Endometrium (tissue), 2 donors: Measurements from ENCODE around the gene CHST7.

ENCODE experiments used
- FAIRE-seq: peaks from 2 replicates; lab custom pipeline; 2012; peaks lifted over from hg19 to GRCh38; lab: Jason Lieb, UNC
- donor health status: control.
- donor health status: control.

The CHST7 gene

GRCh38 chrX:46573892-46574773 is 568 bp downstream of the CHST7 start:
- FAIRE-seq = no peak

DNA sequence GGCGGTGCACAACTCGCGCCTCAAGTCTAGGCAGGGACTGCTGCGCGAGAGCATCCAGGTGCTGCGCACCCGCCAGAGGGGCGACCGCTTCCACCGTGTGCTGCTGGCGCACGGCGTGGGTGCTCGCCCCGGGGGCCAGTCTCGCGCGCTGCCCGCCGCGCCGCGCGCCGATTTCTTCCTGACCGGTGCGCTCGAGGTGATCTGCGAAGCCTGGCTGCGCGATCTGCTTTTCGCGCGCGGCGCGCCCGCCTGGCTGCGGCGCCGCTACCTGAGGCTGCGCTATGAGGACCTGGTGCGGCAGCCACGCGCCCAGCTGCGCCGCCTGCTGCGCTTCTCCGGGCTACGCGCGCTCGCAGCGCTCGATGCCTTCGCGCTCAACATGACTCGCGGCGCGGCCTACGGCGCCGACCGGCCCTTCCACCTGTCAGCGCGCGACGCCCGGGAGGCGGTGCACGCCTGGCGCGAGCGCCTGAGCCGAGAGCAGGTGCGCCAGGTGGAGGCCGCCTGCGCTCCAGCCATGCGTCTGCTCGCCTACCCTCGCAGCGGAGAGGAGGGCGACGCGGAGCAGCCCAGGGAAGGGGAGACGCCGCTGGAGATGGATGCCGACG is 1.3 kb downstream of the CHST7 start:
- FAIRE-seq = no peak

- no peak for FAIRE-seq
These were observed 2.0 kb downstream of the CHST7 start for GRCh38 chrX:46575586-46575985.

DNA sequence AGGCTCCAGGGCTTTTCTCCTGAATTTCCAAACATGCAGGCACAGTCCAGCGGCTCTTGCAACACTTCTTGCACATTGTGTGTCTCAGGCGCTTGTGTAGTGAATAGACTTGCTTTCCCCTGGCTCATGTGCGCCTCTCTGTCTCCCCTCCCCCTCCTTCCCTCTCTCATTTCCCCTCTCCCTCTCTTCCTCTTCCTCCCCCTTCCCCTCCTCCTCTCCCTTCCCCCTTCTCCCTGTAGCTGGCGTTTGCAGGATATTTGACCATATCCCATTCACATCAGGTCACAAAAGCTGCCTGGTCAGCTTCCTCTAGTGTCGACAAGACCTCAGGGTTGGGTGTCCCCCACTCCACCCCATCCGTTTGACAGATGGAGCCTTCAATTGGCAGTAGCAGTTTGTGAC is 2.4 kb downstream of the CHST7 start:
- no peak for FAIRE-seq

- no peak for FAIRE-seq
These were observed 2.9 kb downstream of the CHST7 start for GRCh38 chrX:46576458-46576857.

- FAIRE-seq = no peak
These were observed 3.8 kb downstream of the CHST7 start for GRCh38 chrX:46577221-46578005.

DNA sequence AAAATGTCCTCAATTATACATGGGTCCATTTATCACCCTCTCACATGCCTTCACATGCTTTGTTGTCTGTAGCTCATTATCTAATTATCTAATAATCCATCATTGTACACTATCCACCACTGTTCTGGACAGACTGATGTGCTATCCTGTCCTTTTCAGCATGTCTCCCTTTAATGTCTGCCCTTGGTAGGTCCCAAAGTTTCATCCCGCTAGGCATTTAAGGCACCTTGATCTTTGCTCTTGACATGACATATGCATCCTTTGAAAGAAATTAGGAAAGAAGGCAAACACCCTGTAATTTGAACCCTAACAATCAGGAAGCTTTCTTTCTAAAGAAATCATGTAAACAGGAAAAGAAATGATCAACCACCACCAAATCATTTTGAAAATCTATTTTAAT is 5.7 kb downstream of the CHST7 start:
- no peak for FAIRE-seq

DNA sequence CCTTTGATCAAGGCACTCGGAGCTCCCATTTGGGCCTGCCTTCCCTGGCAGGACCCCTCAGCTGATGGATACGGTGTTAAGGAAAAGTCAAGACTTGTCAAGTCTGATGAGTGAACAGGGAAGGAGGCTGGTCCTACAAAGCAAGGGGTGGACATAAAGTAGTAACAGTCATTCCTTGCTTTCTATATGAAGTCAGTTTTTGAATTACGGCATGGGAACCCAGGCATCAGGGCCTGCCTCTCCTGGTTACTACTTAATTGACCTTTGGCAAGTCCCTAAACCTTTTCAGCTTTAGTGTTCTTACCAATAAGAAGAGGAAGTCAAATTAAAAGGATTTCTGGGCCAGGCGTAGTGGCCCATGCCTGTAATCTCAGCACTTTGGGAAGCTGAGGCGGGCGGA is 7.0 kb downstream of the CHST7 start:
- FAIRE-seq = no peak

GRCh38 chrX:46582325-46582724 is 8.8 kb downstream of the CHST7 start:
- no peak for FAIRE-seq

- FAIRE-seq = peak; percentile 21
These were observed 9.4 kb downstream of the CHST7 start for GRCh38 chrX:46582966-46583365.

DNA sequence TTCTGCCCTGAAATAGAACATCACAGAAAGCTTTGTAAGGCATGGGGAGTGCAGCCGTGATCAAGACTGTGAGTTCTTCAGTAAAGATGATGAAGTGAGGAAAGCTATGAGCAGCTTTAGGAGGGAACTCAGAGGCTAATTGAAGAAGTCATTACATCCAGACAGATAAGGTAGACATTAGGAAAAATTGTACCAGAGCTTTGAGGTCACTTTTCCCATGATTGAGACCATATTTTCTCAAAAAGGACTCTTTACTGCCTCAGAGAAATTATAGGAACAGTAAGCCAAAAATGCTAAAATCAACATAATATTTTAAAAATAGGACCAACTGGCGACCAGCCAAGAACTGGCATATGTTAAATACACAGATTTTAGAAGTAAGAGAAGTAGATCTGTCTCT is 11.2 kb downstream of the CHST7 start:
- no peak for FAIRE-seq

GRCh38 chrX:46587158-46587557 is 13.6 kb downstream of the CHST7 start:
- FAIRE-seq = peak; percentile 78

GRCh38 chrX:46587753-46588171 is 14.2 kb downstream of the CHST7 start:
- FAIRE-seq = no peak

DNA sequence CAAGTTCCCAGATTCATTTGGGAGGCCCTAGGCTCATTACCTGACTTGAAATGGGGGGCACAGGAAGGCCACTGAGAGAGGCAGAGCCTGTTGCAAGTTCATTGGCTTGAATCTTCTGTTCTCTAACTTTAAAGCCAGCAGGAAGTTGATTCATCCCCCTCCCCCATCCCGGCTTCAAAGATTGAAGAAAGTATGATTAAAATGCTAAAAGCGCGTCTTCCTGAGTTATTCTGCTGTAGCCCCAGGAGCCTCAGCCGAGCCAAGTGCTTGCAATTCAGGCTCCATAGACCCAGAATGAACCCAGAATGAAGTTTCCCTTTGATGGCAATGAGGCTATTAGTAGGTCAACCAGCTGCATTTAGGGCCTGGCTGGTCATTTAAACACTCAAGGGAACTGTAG is 14.7 kb downstream of the CHST7 start:
- FAIRE-seq = no peak

DNA sequence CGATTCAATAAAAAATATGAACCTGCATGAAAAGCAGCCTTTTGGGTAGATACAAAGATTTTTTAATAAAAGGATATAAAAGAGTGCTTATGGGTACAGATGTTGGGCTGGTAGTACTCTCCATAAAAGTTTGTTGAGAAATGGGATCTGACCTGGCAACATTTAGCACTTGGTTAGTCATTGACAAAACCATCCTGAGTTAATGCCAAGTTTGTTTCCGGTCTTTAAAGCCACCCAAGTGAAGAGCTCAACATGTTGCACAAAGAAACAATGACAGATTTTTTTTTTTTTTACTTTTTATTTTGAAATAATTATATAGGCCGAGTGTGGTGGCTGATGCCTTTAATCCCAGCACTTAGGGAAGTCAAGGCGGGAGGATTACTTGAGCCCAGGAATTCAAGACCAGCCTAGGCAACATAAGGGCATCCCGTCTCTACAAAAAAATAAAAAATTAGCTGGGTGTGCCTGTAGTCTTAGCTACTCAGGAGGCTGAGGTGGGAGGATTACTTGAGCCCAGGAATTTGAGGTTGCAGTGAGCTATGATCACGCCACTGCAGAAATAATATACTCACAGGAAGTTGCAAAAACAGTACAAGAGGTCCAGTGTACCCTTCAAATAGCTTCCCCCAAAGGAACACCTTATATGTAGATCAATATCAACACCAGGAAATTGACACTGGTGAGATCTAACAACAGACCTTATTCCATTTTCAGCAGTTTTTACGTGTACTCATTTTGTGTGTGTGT is 16.6 kb downstream of the CHST7 start:
- no peak for FAIRE-seq

- no peak for FAIRE-seq
These were observed 21.5 kb downstream of the CHST7 start for GRCh38 chrX:46595084-46595483.

- no peak for FAIRE-seq
These were observed 23.6 kb downstream of the CHST7 start for GRCh38 chrX:46597208-46597607.

GRCh38 chrX:46597771-46598170 is 24.2 kb downstream of the CHST7 start:
- no peak for FAIRE-seq

DNA sequence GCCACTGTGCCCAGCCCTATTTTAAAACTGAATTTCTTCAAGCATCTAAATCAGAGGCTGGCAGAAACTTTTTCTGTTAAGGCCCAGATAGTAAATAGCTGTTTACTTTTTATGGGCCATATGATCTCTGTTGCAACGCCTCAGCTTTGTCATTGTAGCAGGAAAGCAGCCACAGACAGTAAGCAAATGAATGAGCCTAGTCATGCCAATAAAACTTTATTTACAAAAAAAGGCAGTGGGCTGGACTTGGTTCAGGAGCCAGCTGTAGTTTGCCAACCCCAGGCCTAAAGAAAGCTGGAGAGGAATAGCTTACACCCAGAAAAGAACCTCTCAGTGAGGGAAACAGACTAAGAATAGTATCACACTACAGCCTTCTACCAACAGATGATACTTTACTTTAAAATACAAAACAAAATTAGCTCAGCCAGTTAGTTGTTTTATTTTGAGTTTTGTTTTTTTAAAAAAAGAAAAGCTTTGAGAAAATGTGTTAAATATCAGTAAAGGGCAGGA is 25.5 kb downstream of the CHST7 start:
- no peak for FAIRE-seq

- FAIRE-seq = no peak
These were observed 27.7 kb downstream of the CHST7 start for GRCh38 chrX:46601283-46601682.

DNA sequence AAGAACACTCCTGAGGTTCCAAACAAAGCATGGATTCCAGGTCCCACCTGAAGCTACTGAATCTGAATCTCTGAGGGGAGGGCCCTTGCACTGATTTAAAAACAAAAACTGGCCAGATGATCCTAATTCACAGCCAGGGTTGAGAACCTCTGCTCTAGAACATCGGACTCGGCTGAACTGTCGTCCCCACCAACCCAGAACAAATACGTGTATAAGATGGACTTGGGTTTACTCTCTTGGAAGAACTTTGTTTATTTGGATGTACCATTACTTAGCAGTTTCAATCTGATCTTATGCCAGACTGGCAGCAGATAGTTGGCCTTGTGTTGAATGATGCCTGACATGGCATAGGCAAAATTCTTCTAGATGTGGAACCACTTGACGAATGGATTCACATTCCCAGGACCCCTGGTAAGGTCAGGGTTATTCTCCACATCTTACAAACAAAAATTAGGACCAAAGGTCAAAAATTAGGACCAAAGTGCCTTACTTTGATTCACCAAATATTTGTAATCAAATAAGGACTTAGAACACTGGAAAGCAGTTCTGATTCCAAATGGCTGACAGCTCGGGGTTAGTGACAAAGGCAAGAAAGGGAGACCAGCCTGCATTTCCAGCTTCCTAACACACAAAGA is 29.0 kb downstream of the CHST7 start:
- no peak for FAIRE-seq

DNA sequence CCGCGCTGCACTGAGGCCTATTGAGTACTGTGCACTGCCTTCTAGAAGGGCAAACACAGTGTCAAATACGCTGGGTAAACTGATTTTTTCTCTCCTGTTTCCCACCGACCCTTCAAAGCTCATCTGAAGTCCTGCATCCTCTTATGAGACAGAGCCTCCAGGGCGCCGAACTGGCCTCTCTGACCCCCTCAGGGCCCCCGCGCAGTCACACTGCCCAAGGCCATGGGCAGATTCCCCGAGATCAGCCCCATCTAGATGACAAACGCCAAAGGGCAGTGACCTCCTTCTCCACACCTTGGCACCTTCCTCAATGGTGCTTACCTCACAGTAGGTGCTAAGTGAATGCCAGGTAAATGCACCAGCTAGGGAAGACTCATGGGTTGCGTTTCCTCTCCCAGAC is 34.4 kb downstream of the CHST7 start:
- no peak for FAIRE-seq
